ENCODE results near the gene PEX3.

GRCh38 chr6:143410859-143411270, 39.7 kb upstream of the PEX3 start:
- TF ChIP-seq CTCF (IDR thresholded peaks at IDR 0.05; ENCODE audit: low read depth, low read length), result no peak
- no peak for TF ChIP-seq MYC (IDR thresholded peaks at IDR 0.05; ENCODE audit: low read depth, low read length)
- TF ChIP-seq POLR2A (IDR thresholded peaks at IDR 0.05; ENCODE audit: extremely low read depth, insufficient read length), result no peak
